Measurements from ENCODE around the gene CLEC10A.

DNA sequence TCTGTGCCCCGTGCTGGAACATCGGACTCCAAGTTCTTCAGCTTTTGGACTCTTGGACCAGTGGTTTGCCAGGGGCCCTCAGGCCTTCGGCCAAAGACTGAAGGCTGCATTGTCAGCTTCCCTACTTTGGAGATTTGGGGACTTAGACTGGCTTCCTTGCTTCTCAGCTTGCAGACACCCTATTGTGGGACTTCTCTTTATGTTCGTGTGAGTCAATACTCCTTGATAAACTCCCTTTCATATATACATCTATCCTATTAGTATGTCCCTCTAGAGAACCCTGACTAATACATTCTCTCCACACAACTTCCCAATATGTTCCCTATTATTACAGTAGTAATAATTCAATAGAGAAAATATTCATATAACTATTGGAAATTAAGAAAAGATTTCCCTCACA lies 43.8 kb upstream of the CLEC10A start:
- TF ChIP-seq, protein P1, sequence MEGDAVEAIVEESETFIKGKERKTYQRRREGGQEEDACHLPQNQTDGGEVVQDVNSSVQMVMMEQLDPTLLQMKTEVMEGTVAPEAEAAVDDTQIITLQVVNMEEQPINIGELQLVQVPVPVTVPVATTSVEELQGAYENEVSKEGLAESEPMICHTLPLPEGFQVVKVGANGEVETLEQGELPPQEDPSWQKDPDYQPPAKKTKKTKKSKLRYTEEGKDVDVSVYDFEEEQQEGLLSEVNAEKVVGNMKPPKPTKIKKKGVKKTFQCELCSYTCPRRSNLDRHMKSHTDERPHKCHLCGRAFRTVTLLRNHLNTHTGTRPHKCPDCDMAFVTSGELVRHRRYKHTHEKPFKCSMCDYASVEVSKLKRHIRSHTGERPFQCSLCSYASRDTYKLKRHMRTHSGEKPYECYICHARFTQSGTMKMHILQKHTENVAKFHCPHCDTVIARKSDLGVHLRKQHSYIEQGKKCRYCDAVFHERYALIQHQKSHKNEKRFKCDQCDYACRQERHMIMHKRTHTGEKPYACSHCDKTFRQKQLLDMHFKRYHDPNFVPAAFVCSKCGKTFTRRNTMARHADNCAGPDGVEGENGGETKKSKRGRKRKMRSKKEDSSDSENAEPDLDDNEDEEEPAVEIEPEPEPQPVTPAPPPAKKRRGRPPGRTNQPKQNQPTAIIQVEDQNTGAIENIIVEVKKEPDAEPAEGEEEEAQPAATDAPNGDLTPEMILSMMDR (IDR thresholded peaks at IDR 0.05) = no peak
- TF ChIP-seq POLR2A (IDR thresholded peaks at IDR 0.05) (no peak), POLR2AphosphoS5 (IDR thresholded peaks at IDR 0.05) (no peak), EP300 (IDR thresholded peaks at IDR 0.05) (no peak)
